ENCODE data around the gene DYSF.
"Not testable (repeated sequence)": the region's sequence is repeated elsewhere in the genome, so short reads cannot be mapped to it uniquely, and the experiment has no call there.

Gene DYSF

GRCh38 chr2:71453404-71454220, at the start of gene DYSF:
Gene DYSF, plus strand, starts transcription at chr2:71453561.
- DNase-seq (ENCODE audit: low read depth in 4 of 4, low spot score in 1 of 4) = no peak

- DNase-seq (ENCODE audit: low read depth in 4 of 4, low spot score in 1 of 4) = no peak
These were observed 43.8 kb upstream of the DYSF start for GRCh38 chr2:71409611-71410010.

DNA sequence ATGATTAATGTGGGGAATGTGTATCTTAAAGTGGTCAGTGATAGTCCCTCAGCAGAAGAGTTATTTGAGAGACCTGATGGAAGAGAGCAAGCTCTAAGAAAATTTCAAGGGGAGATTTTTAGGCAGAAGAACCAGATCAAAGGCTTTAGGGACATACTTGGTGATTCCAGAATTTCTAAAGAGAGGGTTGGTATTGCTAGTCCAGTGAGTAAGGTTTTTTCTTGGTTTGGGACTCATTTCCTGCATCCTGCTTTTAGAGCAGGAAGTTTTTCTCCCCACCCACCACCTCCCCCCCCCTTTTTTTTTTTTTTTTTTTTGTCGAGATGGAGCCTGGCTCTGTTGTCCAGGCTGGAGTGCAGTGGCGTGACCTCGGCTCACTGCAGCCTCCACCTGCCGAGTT, 42.7 kb upstream of the DYSF start:
- no peak for DNase-seq (ENCODE audit: low read depth in 4 of 4, low spot score in 1 of 4)

DNA sequence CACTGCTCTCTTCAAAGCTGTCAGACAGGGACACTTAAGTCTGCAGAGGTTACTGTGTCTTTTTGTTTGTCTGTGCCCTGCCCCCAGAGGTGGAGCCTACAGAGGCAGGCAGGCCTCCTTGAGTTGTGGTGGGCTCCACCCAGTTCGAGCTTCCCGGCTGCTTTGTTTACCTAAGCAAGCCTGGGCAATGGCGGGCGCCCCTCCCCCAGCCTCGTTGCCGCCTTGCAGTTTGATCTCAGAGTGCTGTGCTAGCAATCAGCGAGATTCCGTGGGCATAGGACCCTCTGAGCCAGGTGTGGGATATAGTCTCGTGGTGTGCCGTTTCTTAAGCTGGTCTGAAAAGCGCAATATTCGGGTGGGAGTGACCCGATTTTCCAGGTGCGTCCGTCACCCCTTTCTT, 36.5 kb upstream of the DYSF start:
- peak in 1 of 4 experiments; percentile 1 for DNase-seq (ENCODE audit: low read depth in 4 of 4, low spot score in 1 of 4)

GRCh38 chr2:71417300-71418202, 35.8 kb upstream of the DYSF start:
- no peak for DNase-seq (ENCODE audit: low read depth in 4 of 4, low spot score in 1 of 4)

DNA sequence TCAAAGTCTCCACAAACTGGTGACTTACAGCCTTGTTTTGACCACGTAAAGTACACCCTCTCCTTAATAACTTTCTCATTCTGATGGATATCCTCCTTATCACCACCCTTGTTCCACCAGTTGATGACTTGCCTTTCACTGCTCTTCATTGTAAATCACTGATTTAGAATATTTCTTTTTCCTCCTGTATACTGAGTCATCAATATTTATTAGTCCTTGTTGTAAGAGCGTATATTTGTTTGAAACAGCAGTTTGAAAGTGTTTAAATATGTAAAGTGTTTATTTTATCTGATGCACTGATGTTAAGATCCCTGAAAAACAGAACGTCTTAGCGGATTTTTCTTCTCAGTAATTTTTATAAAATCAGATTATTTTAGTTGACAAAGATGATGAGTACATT, 34.2 kb upstream of the DYSF start:
- no peak for DNase-seq (ENCODE audit: low read depth in 4 of 4, low spot score in 1 of 4)

- no peak for DNase-seq (ENCODE audit: low read depth in 4 of 4, low spot score in 1 of 4)
These were observed 33.4 kb upstream of the DYSF start for GRCh38 chr2:71419976-71420375.

- no peak for DNase-seq (ENCODE audit: low read depth in 4 of 4, low spot score in 1 of 4)
These were observed 30.6 kb upstream of the DYSF start for GRCh38 chr2:71422786-71423185.

- no peak for DNase-seq (ENCODE audit: low read depth in 4 of 4, low spot score in 1 of 4)
These were observed 29.4 kb upstream of the DYSF start for GRCh38 chr2:71423817-71424420.

DNA sequence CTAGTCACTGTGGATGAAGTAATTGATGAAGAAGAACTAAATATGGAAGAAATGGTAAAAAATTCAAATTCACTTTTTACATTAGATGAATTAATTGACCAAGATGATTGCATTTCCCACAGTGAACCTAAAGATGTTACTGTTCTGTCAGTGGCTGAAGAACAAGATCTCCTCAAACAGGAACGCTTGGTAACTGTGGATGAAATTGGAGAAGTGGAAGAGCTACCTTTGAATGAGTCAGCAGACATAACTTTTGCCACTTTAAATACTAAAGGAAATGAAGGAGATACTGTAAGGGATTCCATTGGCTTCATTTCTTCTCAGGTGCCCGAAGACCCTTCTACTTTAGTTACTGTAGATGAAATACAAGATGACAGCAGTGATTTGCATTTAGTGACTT, 26.6 kb upstream of the DYSF start:
- no peak for DNase-seq (ENCODE audit: low read depth in 4 of 4, low spot score in 1 of 4)

DNA sequence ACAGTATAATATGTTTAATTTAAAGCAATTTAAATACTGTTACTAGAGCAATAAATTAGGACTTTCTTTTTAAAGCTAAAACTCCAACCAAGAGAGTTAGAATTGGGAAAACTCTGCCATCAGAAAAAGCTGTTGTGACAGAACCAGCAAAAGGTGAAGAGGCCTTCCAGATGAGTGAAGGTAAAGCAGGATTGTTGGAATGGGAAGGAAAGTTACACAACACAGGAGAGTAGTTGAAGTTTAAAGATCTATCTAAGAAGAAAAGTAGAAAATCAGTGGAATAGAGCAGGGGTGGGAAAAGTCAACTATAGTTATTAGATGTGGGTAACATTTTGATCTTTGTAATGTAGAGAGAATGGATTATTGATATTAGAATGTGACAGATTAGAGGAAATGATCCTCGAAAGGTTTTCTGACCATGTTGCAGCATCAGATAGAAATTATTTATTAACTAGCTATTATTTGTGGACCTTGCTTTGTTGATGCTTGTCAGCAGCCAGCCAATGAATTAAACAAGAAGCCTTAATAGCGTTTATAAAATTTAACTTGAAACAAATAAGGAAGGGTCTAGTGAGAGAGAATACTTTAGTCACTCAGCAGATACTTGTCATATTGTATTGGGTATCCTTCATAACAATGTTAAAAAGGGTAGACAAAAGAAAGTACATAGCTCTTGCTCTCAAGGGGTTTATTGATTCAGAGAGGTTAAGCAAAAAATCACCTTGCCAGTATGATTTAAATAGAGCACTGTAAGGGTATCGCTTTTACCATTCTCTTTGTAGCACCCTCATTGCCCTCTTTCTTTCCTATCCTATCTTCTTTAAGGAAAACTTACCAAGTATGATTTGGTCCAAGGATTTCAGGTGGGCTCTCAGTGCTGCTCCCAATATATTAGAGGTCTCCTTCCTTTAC, 24.6 kb upstream of the DYSF start:
- DNase-seq (ENCODE audit: low read depth in 4 of 4, low spot score in 1 of 4) = no peak

GRCh38 chr2:71445142-71445541, 8.2 kb upstream of the DYSF start:
- not testable (repeated sequence) for DNase-seq (ENCODE audit: low read depth in 4 of 4, low spot score in 1 of 4)

GRCh38 chr2:71446505-71446904, 6.9 kb upstream of the DYSF start:
- DNase-seq (ENCODE audit: low read depth in 4 of 4, low spot score in 1 of 4) = no peak

GRCh38 chr2:71449343-71449742, 4.0 kb upstream of the DYSF start:
- DNase-seq (ENCODE audit: low read depth in 4 of 4, low spot score in 1 of 4) = no peak

- DNase-seq (ENCODE audit: low read depth in 4 of 4, low spot score in 1 of 4) = no peak
These were observed 1.7 kb upstream of the DYSF start for GRCh38 chr2:71451705-71452104.

DNA sequence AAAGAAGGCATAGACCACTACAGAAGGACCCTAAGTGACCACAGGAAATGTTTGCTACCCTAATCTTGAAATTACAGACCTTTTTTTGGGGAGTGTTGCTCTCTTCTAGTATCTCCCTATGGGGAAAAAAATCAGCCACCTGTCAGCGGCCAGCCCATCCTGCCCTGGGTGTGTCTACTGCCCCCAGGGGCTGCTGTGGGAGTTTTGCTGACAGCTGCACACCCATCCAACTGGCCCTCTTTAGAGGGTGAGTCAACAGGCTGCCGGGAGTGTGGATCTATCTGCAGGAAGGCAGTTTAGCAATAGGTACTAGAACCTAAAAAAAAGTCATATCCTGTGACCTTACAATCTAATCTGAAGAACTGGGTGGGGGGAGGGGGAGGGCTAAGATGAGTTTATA, 796 bp upstream of the DYSF start:
- no peak for DNase-seq (ENCODE audit: low read depth in 4 of 4, low spot score in 1 of 4)

GRCh38 chr2:71454221-71455010, 1.1 kb downstream of the DYSF start:
- no peak for DNase-seq (ENCODE audit: low read depth in 4 of 4, low spot score in 1 of 4)

GRCh38 chr2:71455011-71455740, 1.8 kb downstream of the DYSF start:
- no peak for DNase-seq (ENCODE audit: low read depth in 4 of 4, low spot score in 1 of 4)
